Spleen (tissue), 7 donors: ENCODE data around the gene TMEM107.
A peak's percentile ranks its signal among the peaks of the same experiment; 100 is the strongest.

ENCODE experiments used
- POLR2AphosphoS5 ChIP-seq, 3 donors: sonication (generic); formaldehyde crosslinking; IDR thresholded peaks; one replicate each; pipeline ENCODE4 v1.5.1; 2017; ENCODE audit warnings: antibody characterized with exemption in 3 of 3
- TF ChIP-seq, protein P1 (sequence below), 11 experiments: fragments of 200-600 bp in 7 of 11; fragments of 450-650 bp in 4 of 11; sonication (generic) in 4 of 11; IDR thresholded peaks in 8 of 11; conservative IDR thresholded peaks in 3 of 11; 1 replicate in 7 of 11; 2 replicates in 4 of 11; pipeline versions ENCODE4 v1.4.0 to v1.8.0; 2016 to 2021; ENCODE audit warnings: antibody characterized with exemption in 11 of 11, inconsistent platforms in 4 of 11, mild to moderate bottlenecking in 1 of 11
- donor health status: DM: no; HTN: no; CAD: no; lungs with moderate emphysema.
- donor health status: DM: no; HTN: no; CAD: no.
- donor health status: DM: no; HTN: no; CAD: no.

- TF ChIP-seq POLR2AphosphoS5 (IDR thresholded peaks at IDR 0.05), result peak in 2 of 3 donors; percentile 3 to 61
- TF ChIP-seq, protein P1, sequence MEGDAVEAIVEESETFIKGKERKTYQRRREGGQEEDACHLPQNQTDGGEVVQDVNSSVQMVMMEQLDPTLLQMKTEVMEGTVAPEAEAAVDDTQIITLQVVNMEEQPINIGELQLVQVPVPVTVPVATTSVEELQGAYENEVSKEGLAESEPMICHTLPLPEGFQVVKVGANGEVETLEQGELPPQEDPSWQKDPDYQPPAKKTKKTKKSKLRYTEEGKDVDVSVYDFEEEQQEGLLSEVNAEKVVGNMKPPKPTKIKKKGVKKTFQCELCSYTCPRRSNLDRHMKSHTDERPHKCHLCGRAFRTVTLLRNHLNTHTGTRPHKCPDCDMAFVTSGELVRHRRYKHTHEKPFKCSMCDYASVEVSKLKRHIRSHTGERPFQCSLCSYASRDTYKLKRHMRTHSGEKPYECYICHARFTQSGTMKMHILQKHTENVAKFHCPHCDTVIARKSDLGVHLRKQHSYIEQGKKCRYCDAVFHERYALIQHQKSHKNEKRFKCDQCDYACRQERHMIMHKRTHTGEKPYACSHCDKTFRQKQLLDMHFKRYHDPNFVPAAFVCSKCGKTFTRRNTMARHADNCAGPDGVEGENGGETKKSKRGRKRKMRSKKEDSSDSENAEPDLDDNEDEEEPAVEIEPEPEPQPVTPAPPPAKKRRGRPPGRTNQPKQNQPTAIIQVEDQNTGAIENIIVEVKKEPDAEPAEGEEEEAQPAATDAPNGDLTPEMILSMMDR (IDR thresholded peaks at IDR 0.05 in 8 of 11, conservative IDR thresholded peaks at IDR 0.05 in 3 of 11), result no peak
Measured at GRCh38 chr17:8224891-8225812, 49.0 kb upstream of the TMEM107 start.
